NCI-H2227 (cell line): ENCODE measurements around the gene DNMT1.
"Not testable (repeated sequence)": the region's sequence is repeated elsewhere in the genome, so short reads cannot be mapped to it uniquely, and the experiment has no call there.

Experiments
- DNase-seq: peaks from one replicate; lab custom pipeline; 2025; ENCODE audit not compliant: unreplicated experiment; lab: John Stamatoyannopoulos, UW

DNMT1 gene

DNA sequence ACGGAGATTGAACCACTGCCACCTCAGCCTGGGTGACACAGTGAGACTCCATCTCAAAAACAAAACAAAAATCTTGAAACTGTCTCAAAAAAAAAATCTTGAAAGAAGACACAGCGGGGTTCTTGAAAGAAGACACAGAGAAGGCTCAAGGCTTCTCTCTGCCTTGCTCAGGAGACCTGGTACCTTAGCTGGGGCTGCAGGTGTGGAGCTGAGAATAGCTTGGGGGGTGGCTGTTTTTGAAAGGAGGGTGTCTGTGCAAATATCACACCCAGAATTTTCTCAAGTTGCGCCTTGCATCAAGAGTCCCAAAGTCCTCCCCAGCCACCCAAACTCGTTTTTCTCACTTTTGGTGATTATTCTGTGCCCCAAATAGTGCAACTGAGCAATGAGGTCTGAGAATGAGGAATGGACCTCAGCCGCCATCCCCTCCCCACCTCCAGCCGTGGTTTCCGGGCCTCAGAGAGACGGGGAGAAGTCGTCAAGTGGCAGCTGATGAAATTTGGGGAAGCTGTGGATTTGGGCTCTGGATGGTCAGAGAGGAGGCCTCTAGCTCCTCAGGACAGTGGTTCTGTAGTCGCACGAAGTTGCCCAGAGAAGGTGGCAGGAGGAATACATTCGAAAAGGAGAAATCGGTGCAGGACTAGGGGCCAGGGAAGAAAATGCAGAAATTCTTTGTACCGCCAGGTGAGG lies 27.6 kb upstream of the DNMT1 start:
- no peak for DNase-seq

DNA sequence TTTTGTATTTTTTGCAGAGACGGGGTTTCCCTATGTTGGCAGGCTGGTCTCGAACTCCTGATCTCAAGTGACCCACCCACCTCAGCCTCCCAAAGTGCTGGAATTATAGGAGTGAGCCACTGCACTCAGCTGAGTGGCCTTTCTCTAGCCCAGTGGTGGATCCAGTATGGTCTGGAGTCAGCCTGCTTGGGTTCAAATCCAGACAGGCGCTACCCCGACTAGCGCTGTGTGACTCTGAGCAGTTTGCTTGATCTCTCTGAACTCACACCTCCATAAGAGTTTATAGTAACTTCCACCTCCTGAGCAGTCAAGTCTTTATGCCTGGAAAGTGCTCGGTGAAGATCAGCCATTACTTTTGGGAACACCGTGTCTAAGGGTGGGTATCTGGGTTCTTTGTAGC lies 25.9 kb upstream of the DNMT1 start:
- DNase-seq, result no peak

DNA sequence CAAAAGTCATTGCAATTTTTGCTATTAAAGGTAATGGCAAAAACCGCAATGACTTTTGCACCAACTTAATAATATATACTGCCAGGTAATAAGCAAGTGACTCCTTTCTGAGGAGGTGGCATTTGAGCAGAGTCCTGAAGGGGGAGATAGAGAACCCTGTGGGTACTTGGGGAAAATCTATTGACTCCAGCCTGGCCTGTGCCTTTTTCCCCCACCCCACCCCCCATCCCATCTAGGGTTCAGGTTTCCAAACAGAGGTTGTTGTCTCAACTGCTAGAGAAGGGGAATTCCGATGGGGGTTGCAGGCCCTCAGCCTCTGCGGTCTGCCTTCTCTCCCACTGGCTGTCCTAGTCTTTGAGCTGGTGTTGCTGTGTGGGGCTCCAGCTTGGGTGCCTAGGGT lies 24.9 kb upstream of the DNMT1 start:
- DNase-seq, result peak; percentile 4

DNA sequence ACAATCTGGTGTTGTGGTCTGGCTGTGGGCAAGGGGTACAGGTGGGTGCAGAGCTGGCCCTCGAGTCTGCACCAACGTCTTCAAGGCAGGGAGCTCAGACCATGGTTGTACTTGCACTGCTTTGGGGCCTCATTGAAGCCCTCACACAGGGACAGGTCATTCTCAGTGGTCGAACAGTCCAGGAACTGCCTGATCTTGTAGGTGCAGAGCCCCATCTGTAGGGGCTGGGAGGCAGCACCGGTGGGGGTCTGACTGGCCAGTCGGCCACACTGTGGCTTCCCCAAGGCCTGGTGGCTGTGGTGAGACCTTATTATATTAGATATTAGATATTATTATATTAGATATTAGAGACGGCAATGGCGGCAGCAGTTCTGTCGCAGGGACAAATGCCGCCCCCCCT lies 22.3 kb upstream of the DNMT1 start:
- no peak for DNase-seq

DNA sequence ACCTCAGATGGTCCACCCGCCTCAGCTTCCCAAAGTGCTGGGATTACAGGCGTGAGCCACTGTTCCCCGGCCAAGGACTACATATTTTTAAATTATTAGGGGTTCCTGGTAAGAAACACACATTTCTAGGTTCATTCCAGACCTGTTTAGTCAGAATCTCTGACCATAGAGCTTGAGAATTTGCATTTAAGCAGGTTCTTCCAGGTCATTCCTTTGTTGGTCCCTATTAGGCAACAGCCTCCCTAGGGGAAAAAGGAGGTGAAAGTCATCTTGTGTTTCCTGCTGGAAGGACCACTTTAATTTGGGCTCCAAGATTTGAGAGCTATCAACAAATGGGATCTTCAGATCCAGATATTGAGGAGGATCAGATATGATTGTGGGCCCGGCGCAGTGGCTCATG lies 20.0 kb upstream of the DNMT1 start:
- DNase-seq, result no peak

DNA sequence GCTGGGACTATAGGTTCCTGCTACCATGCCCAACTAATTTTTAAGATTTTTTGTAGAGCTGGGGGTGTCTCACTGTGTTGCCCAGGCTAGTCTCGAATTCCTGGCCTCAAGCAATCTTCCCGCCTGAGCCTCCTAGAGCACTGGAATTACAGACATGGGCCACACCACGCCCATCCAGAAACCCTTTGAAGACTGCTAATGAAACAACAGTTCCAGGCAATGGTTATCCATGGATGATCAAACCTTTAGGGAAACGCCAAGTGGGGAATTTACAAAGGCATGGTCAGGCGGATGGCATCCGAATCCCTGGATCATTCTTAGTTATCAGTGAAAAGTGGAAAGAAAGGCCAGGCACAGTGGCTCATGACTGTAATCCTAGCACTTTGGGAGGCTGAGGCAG lies 16.9 kb upstream of the DNMT1 start:
- DNase-seq, result no peak

DNA sequence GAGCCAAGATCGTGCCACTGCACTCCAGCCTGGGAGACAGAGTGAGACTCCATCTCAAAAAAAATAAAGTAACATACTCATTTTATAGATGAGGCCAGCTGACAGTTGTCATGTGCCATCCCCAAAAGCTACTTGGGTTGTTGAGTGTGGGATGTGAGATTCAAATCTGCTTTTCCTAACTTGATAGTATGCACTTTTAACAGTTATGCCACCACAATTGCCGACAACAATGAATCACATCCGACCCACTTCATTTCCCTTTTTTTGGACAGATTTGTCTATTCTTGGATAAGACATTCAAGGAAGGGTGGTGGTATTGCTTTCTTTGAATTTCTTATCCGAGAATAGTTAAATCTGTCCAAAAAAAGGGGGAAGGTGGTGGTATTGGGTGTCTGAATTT lies 16.3 kb upstream of the DNMT1 start:
- no peak for DNase-seq

DNA sequence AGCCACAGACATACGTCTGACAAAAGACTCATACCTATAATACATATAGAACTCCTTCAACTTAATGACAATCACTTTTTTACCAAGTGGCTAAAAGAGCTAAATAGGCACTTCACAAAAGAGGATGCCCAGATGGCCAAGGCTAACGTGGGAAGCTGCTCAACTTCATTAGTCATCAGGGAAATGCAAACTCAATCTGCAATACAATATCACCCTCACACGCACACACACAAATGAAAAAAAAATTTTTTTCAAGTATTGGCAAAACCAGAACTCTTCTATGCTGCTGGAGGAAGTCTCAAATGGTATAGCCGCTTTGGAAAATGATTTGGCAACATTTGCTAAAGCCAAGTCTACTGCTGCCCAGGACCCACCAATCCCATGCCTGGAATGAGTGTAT lies 14.6 kb upstream of the DNMT1 start:
- DNase-seq, result no peak

DNA sequence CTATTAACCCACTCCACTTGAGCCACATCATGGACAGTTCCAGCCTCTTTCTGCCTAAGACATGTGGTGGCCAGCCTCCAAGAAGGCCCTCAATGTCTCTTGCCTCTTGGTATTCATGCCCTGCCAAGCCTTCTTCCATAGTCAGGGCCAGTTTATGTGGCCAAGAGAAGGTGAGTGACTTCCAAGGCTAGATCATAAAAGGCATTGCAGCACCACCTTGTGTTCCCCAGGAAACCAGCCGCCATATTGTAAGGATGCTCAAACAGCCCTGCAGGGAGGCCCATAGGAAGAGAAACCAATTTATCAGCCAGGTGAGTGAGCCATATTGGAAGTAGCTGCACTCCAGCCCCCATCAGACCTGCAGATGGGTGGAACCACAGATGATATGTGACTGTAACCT lies 12.3 kb upstream of the DNMT1 start:
- DNase-seq, result no peak

DNA sequence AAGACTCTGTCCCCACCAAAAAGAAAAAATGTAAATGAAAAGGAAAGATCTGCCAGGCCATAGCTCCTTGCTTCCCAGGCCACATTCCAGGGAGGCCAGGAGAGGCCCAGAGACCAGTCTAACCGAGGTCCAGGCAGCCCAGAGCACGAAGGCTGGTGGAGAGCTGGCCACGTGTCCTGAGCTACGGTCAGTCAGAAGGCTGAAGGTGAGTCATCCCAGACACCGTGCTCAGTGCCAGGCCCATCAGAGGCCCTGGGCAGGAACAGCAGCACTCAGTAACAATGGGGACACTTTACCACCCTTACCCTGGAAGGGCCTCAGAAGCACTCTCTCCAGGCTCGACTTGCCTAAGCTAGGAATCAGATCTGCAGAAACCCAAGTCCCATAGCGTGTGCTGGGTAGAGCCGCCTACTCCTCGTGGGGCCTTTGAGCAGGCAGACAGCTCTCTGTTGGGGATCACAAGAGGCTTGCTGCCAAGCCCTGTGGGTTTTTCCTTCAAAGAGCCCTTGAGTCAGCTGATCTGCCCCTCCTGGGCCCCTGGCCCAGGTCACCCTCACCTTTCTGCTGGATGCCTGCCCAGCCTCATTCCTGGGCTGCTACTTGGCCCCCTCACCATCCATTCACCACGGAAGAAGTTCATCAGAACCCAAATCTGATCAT lies 11.6 kb upstream of the DNMT1 start:
- no peak for DNase-seq

DNA sequence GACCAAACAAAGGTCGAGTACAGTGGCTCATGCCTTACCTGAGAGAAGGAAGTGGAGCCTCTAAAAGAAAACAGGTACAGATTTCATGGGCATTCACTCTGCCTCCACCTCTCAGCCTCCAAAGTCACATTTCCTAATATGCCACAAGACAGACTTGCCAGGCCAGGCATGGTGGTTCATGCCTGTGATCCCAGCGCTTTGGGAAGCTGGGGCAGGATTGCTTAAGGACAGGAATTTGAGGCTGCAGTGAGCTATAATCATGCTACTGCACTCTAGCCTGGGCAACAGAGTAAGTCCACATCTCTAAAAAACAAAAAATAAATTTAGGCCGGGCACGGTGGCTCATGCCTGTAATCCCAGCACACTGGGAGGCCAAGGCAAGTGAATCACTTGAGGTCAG lies 10.9 kb upstream of the DNMT1 start:
- no peak for DNase-seq

DNA sequence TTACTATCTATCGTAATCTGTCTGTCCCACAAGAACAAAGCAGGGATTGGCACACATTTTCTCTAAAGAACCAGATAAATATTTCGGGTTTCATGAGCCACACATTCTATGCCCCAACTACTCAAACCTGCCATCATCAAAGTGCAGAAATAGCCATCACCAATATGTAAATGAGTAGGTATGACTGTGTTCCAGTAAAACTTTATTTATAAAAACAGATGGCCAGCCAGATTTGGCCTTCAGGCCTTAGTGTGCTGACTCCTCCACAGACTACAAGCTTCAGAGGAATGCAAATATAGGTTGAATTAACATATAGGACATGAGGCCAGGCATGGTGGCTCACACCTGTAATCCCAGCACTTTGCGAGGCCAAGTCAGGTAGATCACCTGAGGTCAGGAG lies 8.9 kb upstream of the DNMT1 start:
- no peak for DNase-seq

DNA sequence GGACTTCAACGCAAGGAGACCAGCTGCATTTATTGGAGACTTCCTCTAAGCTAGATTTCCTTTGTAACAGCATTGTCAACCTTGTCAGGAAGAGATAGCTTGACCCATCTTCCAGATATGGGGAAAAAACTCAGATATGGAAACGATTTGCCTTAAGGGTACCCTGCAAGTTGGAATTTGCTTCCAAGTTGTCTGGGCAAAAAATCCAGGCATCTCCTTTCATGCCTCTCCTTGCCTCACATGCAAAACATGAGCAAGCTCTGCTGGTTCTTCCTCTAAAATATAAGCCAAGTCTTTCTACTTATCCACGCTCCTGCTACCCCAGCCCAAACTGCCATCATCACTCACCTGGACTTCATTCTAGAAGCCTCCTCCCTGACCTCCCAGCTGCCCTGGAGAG lies 6.4 kb upstream of the DNMT1 start:
- DNase-seq, result no peak

DNA sequence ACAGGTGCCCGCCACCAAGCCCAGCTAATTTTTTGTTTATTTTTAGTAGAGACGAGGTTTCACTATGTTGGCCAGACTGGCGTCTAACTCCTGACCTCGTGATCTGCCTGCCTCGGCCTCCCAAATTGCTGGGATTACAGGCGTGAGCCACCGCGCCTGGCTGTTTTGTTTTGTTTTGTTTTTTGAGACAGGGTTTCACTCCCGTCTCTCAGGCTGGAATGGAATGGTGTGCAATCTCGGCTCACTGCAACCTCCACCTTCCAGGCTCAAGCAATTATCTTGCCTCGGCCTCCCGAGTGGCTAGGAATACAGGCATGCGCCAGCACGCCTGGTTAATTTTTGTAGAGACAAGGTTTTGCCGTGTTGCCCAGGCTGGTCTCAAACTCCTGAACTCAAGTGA lies 5.3 kb upstream of the DNMT1 start:
- not testable (repeated sequence) for DNase-seq

DNA sequence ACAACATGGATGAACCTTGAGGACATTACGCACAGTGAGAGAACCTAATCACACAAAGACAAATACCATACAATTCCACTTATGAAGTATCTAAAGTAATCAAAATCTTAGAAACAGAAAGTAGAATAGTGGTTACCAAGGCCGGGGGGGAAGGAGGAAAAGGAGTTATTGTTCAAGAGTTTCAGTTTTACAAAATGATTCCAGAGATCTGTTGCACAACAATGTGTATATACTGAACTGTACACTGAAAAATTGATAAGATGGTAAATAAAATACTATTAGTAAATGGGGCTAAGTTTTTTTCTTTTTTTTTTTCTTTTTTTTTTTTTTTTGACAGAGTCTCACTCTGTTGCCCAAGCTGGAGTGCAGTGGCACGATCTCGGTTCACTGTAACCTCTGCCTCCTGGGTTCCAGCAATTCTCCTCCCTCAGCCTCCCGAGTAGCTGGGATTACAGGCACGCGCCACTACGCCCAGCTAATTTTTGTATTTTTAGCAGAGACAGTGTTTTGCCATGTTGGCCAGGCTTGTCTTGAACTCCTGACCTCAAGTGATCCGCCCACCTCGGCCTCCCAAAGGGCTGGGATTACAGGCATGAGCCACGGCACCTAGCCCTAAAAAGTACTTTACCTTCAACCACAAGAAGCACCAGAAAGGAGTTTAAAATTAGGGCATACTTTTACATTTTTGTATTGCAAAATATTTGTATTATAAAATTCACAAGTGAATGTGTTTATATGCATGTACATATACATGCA lies 4.3 kb upstream of the DNMT1 start:
- not testable (repeated sequence) for DNase-seq

DNA sequence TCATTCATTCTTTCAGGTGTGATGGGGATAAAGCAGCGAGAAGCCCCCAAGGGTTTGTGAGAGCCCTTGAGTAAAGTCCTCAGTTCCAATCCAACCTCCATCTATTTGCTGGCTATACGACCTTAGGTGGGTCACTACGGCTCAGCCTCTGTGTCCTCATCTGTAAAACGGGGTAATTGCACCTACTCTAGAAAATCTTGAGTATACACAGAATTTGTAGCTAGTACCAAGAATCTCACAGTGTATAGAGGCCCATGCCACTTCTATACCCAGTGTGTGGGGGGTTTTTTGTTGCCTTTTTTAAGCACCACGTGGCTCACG lies 406 bp upstream of the DNMT1 start:
- no peak for DNase-seq

DNA sequence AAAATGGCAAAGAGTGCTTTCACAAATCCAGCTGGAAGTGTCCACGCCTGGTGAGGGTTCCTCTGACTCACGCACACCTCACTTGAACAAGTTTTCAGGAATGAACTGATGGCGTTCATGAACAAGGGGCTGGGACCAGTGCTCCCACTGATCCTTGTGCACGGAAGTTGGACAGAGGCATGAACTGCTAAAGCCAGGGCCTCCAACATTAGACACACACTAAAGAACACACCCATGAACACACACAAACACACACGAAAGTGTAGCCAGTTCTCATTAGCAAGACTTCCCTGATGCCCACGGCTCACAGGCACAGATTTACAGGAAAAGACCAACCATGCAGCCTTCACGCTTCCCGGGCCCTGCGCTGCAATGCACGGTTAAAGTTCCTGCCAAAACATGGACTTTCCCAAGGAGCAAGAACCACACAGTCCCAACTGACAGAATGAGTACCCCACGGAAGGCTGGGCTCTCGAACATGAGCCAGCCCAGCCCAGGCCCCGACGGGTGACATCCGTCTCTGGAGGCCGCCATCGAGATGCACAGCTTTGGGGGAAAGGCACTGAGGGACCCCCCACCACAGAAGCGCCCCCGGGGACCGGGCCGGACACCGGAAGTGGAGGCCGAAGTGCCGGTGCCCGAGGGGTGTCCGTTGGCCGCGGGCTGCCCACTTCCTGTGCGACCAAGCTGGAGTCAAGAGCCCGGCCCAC lies 808 bp downstream of the DNMT1 start:
- peak; percentile 61 for DNase-seq

DNA sequence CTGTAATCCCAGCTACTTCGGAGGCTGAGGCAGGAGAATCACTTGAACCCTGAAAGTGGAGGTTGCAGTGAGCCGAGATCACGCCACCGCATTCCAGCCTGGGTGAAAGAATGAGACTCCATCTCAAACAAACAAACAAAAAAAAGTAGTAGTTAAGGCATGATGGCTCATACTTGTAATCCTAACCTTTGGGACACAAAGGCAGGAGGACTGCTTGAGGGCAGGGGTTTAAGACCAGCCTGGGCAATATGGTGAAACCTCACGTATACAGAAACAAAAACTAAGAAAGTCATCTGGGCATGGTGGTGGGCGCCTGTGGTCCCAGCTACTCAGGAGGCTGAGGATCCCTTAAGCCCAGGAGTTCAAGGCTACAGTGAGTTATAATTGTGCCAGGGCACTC lies 1.8 kb downstream of the DNMT1 start:
- DNase-seq, result no peak

DNA sequence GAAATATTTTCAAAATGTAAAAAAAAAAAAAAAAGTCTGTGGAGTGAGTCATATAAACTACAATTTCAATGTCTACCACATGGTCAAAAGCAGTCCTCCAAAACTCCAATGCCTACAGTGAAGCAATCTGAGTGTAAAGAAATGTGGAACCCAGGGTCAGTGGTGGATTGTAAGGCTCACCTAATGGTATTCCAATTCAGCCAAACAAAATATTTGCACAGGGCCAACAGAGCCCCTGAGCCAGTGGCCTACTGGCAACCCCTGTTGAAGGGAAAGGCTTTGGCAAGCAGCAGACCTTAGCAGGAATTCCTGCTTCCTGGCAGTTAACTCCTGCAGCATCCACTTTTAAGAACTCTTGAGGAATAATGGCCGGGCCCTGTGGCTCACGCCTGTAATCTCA lies 3.4 kb downstream of the DNMT1 start:
- no peak for DNase-seq

DNA sequence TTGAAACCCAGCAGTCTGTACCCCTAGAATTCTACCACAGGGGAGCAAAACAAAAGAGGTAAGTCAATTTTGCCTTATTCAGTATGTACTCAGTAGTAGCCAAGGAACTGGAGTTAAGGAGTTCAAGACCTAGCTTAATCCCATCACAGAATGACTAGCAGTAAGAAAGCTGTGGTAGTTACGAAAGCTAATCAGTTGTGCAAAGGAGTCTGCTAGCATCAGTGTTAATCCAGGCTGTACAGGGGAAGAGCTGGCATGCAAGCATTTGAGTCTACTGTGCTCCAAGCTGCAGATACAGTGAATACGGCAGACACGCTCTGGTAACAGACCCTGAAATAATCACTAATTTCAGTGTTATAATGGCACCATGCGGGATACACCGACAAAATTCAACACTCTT lies 4.7 kb downstream of the DNMT1 start:
- no peak for DNase-seq

DNA sequence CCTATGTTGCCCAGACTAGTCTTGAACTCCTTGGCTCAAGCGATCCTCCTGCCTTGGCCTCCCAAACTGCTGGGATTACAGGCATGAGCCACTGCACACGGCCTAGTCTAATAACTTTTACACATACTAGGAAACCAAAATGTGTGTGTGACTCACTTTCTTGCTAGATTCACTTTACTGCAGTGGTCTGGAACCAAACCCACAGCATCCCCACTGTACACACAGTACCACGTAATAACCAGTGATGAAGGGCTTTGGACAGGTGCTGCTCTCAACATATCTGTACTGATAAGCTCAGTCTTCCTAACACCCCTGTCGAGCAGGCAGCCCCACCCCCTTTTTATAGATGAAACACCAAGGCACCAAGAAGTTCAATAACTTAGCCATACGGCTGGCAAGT lies 5.1 kb downstream of the DNMT1 start:
- no peak for DNase-seq

DNA sequence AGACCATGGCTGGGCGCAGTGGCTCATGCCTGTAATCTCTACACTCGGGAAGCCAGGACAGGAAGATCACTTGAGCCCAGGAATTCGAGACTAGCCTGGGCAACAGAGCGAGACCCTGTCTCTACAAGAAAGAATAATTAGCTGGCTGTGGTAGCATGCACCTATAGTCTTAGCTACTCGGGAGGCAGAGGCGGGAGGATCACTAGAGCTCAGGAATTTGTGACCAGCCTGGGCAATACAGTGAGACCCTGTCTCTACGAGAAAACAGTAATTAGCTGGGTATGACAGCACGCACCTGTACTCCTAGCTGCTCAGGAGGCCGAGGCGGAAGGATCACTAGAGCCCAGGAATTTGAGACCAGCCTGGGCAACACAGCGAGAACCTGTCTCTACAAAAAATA lies 7.4 kb downstream of the DNMT1 start:
- DNase-seq, result no peak
